Mesothelial cell of epicardium (in vitro differentiated cells): Measurements from ENCODE around the gene COA4. TPM values are rescaled to one million over a fixed set of nuclear protein-coding genes. Genes with fewer than 3 reads are reported as not detected.
"Not testable (repeated sequence)": the region's sequence is repeated elsewhere in the genome, so short reads cannot be mapped to it uniquely, and the experiment has no call there.

Experiments
- DNase-seq, 2 experiments: peaks; one replicate each; pipeline ENCODE4 v3.0.0; 2021; ENCODE audit warnings: low spot score in 2 of 2; ENCODE audit not compliant: unreplicated experiment in 2 of 2
- H3K27ac Mint-ChIP-seq: 2 replicates; pipeline ENCODE4 v1.8.0; 2021; ENCODE audit warnings: mixed read lengths
- H3K27me3 Mint-ChIP-seq: 2 replicates; pipeline ENCODE4 v1.8.0; 2021; ENCODE audit warnings: low read depth, mixed read lengths
- H3K36me3 Mint-ChIP-seq: 2 replicates; pipeline ENCODE4 v1.8.0; 2021; ENCODE audit warnings: mixed read lengths
- H3K4me1 Mint-ChIP-seq: 2 replicates; pipeline ENCODE4 v1.8.0; 2021; ENCODE audit warnings: mixed read lengths
- H3K4me3 Mint-ChIP-seq: 2 replicates; pipeline ENCODE4 v1.8.0; 2021; ENCODE audit warnings: mild to moderate bottlenecking, moderate library complexity, mixed read lengths
- H3K9me3 Mint-ChIP-seq: 2 replicates; pipeline ENCODE4 v1.8.0; 2021; ENCODE audit warnings: mixed read lengths
- total RNA-seq: library from RNA; stranded (reverse); gene quantifications from 3 replicates; pipeline ENCODE4 v1.2.1, GENCODE V29; 2021
- TF ChIP-seq, protein P1 (sequence below): fragments of 200-600 bp; sonication (generic); IDR thresholded peaks from one replicate; pipeline ENCODE4 v1.5.0; 2021; ENCODE audit warnings: antibody characterized with exemption; ENCODE audit not compliant: unreplicated experiment

COA4 gene
- total RNA-seq, 1 donor from 2014 or later, result 64.0 TPM

GRCh38 chr11:73889019-73889418 is 12.4 kb upstream of the COA4 start:
- Mint-ChIP-seq H3K36me3 (peaks cover 20% of the 10 kb centered on the region), H3K4me1 (no peaks in the 10 kb centered on the region), H3K27ac (no peak overlapping the region), H3K4me3 (no peak overlapping the region), H3K27me3 (no peaks in the 10 kb centered on the region), H3K9me3 (peaks cover 3% of the 10 kb centered on the region)
- TF ChIP-seq, protein P1, sequence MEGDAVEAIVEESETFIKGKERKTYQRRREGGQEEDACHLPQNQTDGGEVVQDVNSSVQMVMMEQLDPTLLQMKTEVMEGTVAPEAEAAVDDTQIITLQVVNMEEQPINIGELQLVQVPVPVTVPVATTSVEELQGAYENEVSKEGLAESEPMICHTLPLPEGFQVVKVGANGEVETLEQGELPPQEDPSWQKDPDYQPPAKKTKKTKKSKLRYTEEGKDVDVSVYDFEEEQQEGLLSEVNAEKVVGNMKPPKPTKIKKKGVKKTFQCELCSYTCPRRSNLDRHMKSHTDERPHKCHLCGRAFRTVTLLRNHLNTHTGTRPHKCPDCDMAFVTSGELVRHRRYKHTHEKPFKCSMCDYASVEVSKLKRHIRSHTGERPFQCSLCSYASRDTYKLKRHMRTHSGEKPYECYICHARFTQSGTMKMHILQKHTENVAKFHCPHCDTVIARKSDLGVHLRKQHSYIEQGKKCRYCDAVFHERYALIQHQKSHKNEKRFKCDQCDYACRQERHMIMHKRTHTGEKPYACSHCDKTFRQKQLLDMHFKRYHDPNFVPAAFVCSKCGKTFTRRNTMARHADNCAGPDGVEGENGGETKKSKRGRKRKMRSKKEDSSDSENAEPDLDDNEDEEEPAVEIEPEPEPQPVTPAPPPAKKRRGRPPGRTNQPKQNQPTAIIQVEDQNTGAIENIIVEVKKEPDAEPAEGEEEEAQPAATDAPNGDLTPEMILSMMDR, result no peak
- no peak for DNase-seq

- no peak overlapping the region for H3K27ac Mint-ChIP-seq
- no peaks in the 10 kb centered on the region for H3K4me1 Mint-ChIP-seq
- DNase-seq, result no peak
- H3K9me3 Mint-ChIP-seq, result peaks cover 3% of the 10 kb centered on the region
- no peak overlapping the region for H3K4me3 Mint-ChIP-seq
- H3K36me3 Mint-ChIP-seq, result peaks cover 25% of the 10 kb centered on the region
- no peaks in the 10 kb centered on the region for H3K27me3 Mint-ChIP-seq
- TF ChIP-seq, protein P1, result no peak
Observed at GRCh38 chr11:73888244-73888643, 11.6 kb upstream of the COA4 start.

DNA sequence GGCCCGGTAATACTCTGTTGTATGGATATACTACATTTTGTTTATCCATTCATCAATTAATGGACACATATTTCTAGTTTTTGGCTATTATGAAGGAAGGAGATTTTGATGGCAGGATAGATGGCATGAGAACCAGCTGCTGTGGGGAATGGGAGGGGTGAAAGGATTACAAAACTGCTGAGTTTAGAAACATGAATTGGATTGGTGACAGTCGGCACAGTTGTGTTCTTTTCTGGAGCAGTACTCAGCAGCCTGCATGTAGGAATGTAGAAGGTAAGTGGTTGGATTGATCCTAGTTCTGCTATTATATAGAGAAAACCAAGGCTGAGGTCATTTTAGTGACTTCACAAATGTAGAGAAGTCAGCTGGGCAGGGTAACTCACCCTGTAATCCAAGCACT is 7.2 kb upstream of the COA4 start:
- no peak overlapping the region for H3K4me3 Mint-ChIP-seq
- H3K27me3 Mint-ChIP-seq, result no peaks in the 10 kb centered on the region
- H3K36me3 Mint-ChIP-seq, result peaks cover 25% of the 10 kb centered on the region
- no peaks in the 10 kb centered on the region for H3K4me1 Mint-ChIP-seq
- no peak for DNase-seq
- H3K27ac Mint-ChIP-seq, result no peak overlapping the region
- TF ChIP-seq, protein P1, result no peak
- H3K9me3 Mint-ChIP-seq, result peaks cover 3% of the 10 kb centered on the region

DNA sequence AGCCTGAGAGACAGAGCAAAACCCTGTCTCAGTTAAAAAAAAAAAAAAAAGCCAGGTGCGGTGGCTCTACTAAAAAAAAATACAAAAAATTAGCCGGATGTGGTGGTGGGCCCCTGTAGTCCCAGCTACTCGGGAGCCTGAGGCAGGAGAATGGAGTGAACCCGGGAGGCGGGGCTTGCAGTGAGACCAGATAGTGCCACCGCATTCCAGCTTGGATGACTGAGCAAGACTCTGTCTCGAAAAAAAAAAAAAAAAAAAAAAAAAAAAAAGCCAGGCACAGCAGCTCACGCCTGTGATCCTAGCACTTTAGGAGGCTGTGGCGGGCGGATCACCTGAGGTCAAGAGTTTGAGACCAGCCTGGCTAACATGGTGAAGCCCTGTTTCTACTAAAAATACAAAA is 3.8 kb upstream of the COA4 start:
- not testable (repeated sequence) for DNase-seq, H3K27ac Mint-ChIP-seq, H3K27me3 Mint-ChIP-seq, H3K4me3 Mint-ChIP-seq, H3K9me3 Mint-ChIP-seq
- Mint-ChIP-seq H3K36me3 (peaks cover 12% of the 10 kb centered on the region), H3K4me1 (peaks cover 14% of the 10 kb centered on the region)

DNA sequence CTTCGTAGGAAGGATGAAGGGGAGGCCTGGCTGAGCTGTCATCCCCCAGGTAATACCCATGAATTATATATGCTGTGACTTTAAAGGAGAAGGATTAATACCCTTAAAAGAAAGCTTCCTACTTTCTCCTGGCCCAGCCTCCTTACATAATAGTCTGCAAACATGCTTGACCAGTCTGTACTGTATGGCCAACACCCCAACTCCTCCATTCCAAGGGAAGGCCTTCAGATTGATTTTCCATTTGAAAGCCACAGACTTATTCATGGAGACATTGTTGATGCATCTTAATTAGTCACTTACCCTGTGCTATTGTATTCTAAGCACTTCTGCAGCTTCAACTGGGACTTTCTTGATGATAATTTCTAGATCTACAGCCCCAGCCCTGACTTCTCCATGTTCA is 2.1 kb upstream of the COA4 start:
- Mint-ChIP-seq H3K4me1 (peaks cover 25% of the 10 kb centered on the region), H3K4me3 (no peak overlapping the region), H3K27me3 (no peaks in the 10 kb centered on the region), H3K9me3 (no peaks in the 10 kb centered on the region), H3K36me3 (peaks cover 7% of the 10 kb centered on the region), H3K27ac (no peak overlapping the region)
- DNase-seq, result no peak
- TF ChIP-seq, protein P1, result no peak

DNA sequence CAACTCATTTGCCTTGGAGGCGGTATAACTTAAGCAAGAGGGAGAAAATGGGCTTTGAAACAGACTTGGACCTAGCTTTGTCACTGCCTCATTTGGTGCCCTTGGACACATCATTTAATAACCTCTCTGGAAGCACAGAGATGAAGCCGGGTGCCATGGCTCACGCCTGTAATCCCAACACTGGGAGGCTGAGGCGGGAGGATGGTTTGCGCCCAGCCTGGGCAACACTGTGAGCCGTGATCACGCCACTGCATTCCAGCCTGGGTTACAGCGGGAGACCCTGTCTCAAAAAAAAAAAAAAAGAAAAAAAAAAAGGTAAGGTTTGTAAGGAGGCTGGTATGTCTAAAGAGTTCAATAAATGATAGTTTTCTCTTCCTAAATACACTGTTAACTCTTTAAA is 806 bp downstream of the COA4 start:
- TF ChIP-seq, protein P1, result no peak

More for the DNA sequence above, 806 bp downstream of the COA4 start:
- DNase-seq, result no peak
- Mint-ChIP-seq H3K27me3 (no peaks in the 10 kb centered on the region), H3K27ac (peak overlapping the region; percentile 99), H3K4me3 (peak overlapping the region; percentile 97), H3K4me1 (peaks cover 25% of the 10 kb centered on the region), H3K9me3 (no peaks in the 10 kb centered on the region), H3K36me3 (peaks cover 10% of the 10 kb centered on the region)
